Stimulated activated CD8-positive, alpha-beta memory T cell treated with anti-CD3 and anti-CD28 coated beads, Interleukin-4, amount 100 ng/mL, for 1 hour (primary cell): Measurements from ENCODE around the gene NCKAP1.
"Not testable (repeated sequence)": the region's sequence is repeated elsewhere in the genome, so short reads cannot be mapped to it uniquely, and the experiment has no call there.

ENCODE experiments used
- DNase-seq, 2 donors: peaks; one replicate each; pipeline ENCODE4 v3.0.0-alpha.2; 2020; ENCODE audit warnings: low read depth in 2 of 2, low spot score in 1 of 2

Gene NCKAP1

DNA sequence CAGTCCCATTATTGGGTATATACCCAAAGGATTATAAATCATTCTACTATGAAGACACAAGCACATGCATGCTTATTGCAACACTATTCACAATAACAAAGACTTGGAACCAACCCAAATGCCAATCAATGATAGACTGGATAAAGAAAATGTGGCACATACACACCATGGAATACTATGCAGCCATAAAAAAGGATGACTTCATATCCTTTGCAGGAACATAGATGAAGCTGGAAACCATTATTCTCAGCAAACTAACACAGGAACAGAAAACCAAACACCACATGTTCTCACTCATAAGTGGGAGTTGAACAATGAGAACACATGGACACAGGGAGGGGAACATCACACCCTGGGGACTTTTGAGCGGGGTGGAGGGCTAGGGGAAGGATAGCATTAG is 158.2 kb downstream of the NCKAP1 start:
- not testable (repeated sequence) for DNase-seq

DNA sequence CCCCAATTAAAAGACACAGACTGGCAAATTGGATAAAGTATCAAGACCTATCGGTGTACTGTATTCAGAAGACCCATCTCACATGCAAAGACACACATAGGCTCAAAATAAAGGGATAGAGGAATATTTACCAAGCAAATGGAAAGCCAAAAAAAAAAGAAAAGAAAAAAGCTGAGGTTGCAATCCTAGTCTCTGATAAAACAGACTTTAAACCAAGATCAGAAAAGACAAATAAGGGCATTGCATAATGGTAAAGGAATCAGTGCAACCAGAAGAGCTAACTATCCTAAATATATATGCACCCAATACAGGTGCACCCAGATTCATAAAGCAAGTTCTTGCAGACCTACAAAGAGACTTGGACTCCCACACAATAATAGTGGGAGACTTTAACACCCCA is 161.6 kb downstream of the NCKAP1 start:
- not testable (repeated sequence) for DNase-seq

- DNase-seq, result no peak
Observed at GRCh38 chr2:182870227-182870626, 168.0 kb downstream of the NCKAP1 start.

DNA sequence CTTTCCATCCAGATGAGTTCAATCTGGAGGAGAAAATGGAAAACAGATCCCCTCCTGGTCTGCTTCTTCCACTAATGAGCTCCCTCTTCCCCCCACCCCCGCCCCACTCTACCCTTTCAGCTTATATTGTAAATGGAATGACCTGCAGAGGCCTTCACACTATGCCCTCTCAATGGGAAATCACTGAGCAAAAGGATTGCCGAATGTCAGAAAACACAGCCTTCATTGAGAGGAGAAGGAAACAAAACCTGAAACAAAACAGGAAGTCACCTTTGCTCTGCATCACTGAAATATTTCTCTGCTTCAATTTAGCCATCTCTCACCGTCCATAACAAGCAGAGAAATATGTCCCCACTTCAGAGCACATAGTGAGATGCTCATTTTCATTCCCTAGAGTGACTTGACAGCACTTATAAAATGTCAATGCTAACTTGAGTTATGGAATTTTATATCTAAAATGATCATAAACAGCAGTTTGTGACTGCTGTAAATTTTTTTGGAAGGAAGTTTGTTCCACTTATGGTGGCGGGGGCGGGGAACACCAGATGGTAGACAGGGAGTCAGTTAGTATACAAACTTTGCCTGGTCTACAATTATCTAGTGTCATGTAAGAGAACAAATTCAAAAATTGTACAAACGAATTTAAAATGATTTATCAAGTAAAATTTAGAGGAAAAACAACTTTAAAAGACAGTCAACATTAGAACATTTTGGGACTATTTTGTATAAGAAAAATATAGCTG is 170.0 kb downstream of the NCKAP1 start:
- no peak for DNase-seq

DNA sequence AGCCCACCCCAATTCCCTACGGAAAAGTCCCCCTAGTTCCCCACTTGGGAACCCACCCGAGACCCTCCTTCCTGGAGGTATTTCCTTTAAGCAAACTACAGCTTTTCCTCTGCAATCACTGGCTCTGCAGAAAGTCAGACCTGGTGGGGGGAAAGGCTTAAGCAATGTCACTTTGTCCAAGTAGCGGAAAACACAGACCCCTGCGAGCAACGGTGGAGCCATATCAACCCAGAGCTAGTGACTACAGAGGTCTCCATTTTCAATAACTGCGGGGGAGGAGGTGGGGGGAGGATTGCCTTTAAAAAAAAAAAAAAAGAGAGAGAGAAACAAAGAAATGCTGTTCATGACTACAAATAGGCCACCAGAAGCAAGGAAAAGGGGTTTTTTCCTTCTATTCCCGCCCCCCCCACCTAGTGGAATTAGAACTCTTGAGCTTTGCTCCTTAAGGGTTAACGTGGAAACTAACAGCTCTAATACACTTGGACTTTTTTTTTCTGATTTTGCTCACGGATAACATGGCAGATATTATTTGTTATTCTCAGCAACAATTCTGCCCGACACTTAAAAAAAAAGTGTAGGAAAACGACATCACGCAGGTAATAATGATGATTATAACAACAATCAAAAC is 170.7 kb downstream of the NCKAP1 start:
- no peak for DNase-seq

GRCh38 chr2:182866461-182867406 is 171.5 kb downstream of the NCKAP1 start, which contains the start of gene FRZB:
Gene FRZB (minus strand): TSS chr2:182866637. CDS start chr2:182866552, 85 bp downstream.
- no peak for DNase-seq

- DNase-seq, result no peak
Observed at GRCh38 chr2:182866095-182866460, 172.2 kb downstream of the NCKAP1 start.

DNA sequence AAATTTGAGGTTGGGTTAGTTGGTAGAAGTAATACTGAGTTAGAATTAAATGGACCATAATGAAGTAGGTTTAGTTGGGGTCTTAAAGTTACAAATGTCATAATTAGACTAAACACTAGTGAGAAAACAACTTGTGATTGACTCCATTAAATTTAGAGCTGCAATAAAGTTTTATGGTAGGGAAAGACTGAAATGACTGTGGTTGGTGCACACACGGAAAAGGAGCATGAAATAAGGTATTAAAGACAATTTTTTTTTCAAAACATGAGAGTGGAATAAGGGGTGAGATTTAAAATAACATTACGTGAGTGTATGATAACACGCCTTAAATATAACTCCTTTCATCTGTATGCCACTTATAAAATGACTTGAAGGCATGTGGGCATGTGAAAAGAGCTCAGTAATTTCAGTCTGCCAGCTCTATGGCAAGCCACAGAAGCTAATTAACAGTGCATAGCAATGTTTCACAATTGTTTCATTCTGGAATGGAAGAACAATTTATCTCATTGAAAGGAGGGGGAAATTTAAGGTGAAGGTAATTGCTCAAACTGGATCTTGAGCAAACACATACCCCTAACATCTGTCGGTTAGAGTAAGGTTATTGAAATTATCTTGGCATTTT is 173.2 kb downstream of the NCKAP1 start:
- no peak for DNase-seq

GRCh38 chr2:182863642-182864041 is 174.6 kb downstream of the NCKAP1 start:
- DNase-seq, result no peak

DNA sequence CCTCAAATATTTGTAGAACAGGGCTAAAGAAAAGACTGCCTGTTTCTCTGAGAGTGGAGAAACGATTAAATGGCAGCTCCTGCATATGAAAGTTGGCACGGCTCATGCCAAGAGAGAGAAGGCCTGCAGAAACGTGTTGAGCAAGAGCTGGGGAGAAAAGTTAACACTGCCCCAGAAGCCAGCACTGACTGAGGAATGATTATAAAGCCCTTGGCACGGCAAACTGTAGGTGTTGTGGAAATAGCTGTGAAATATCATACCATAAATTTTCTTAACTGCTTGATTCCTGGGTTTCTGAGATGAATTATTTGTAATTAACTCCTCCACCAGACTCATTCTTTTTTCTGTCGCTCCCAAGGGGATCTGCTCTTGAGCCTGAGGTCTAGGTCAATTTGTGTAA is 176.2 kb downstream of the NCKAP1 start:
- DNase-seq, result no peak

GRCh38 chr2:182860858-182861257 is 177.4 kb downstream of the NCKAP1 start:
- no peak for DNase-seq
